ENCODE results near the gene PTPRG. TPM values are rescaled to one million over a fixed set of nuclear protein-coding genes. Genes with fewer than 3 reads are reported as not detected.

Gene PTPRG
- total RNA-seq, 1 donor from 2014 or later, result 39.6 TPM

- H3K4me3 Mint-ChIP-seq (ENCODE audit: unreplicated experiment), result no peak overlapping the region
- H3K79me2 ChIP-seq (ENCODE audit: insufficient read depth, low read length), result peaks cover 2% of the 10 kb centered on the region
Measured at GRCh38 chr3:61811652-61812051, 250.3 kb downstream of the PTPRG start.

GRCh38 chr3:61812085-61812484, 250.7 kb downstream of the PTPRG start:
- Histone ChIP-seq H3K4me2 (ENCODE audit: low read length) (no peak overlapping the region), H3K79me2 (ENCODE audit: insufficient read depth, low read length) (peaks cover 2% of the 10 kb centered on the region), H3K9ac (ENCODE audit: low read length) (no peak overlapping the region), H4K20me1 (ENCODE audit: insufficient read depth, low read length) (peaks cover 20% of the 10 kb centered on the region), H3K4me1 (ENCODE audit: insufficient read depth, low read length) (no peaks in the 10 kb centered on the region), H3K9me3 (ENCODE audit: insufficient read depth, low read depth, low read length) (no peaks in the 10 kb centered on the region), H3K4me3 (ENCODE audit: insufficient read depth, low read depth, low read length) (no peak overlapping the region), H3K27me3 (ENCODE audit: insufficient read depth, low read length) (no peaks in the 10 kb centered on the region), H2AFZ (ENCODE audit: low read depth, low read length) (no peak overlapping the region), H3K36me3 (ENCODE audit: insufficient read depth, low read length) (no peaks in the 10 kb centered on the region), H3K27ac (ENCODE audit: low read depth, low read length) (no peak overlapping the region)
- Mint-ChIP-seq H3K4me3 (ENCODE audit: unreplicated experiment) (no peak overlapping the region), H3K36me3 (ENCODE audit: low read depth, unreplicated experiment) (no peaks in the 10 kb centered on the region), H3K9me3 (ENCODE audit: unreplicated experiment) (no peaks in the 10 kb centered on the region), H3K27ac (ENCODE audit: unreplicated experiment) (no peak overlapping the region), H3K4me1 (ENCODE audit: low read depth, unreplicated experiment) (no peaks in the 10 kb centered on the region), H3K27me3 (ENCODE audit: low read depth, unreplicated experiment) (no peaks in the 10 kb centered on the region)
- DNase-seq (ENCODE audit: low read depth) (no peak), FAIRE-seq (no peak)
- TF ChIP-seq CTCF (IDR thresholded peaks at IDR 0.05; ENCODE audit: insufficient read depth, low read depth, low read length) (no peak), EZH2 (IDR thresholded peaks at IDR 0.05; ENCODE audit: insufficient read depth, low read length) (no peak)

More at GRCh38 chr3:61811652-61812051, 250.3 kb downstream of the PTPRG start:
- no peaks in the 10 kb centered on the region for H3K9me3 ChIP-seq (ENCODE audit: insufficient read depth, low read depth, low read length)
- no peaks in the 10 kb centered on the region for H3K27me3 ChIP-seq (ENCODE audit: insufficient read depth, low read length)
- H4K20me1 ChIP-seq (ENCODE audit: insufficient read depth, low read length), result peaks cover 24% of the 10 kb centered on the region
- H3K27ac ChIP-seq (ENCODE audit: low read depth, low read length), result no peak overlapping the region
- Mint-ChIP-seq H3K27ac (ENCODE audit: unreplicated experiment) (no peak overlapping the region), H3K27me3 (ENCODE audit: low read depth, unreplicated experiment) (no peaks in the 10 kb centered on the region), H3K36me3 (ENCODE audit: low read depth, unreplicated experiment) (no peaks in the 10 kb centered on the region), H3K9me3 (ENCODE audit: unreplicated experiment) (no peaks in the 10 kb centered on the region), H3K4me1 (ENCODE audit: low read depth, unreplicated experiment) (no peaks in the 10 kb centered on the region)
- DNase-seq (ENCODE audit: low read depth), result no peak
- H3K36me3 ChIP-seq (ENCODE audit: insufficient read depth, low read length), result no peaks in the 10 kb centered on the region
- no peak for FAIRE-seq
- H3K4me1 ChIP-seq (ENCODE audit: insufficient read depth, low read length), result no peaks in the 10 kb centered on the region
- H3K9ac ChIP-seq (ENCODE audit: low read length), result no peak overlapping the region
- no peak overlapping the region for H3K4me3 ChIP-seq (ENCODE audit: insufficient read depth, low read depth, low read length)
- H2AFZ ChIP-seq (ENCODE audit: low read depth, low read length), result no peak overlapping the region
- H3K4me2 ChIP-seq (ENCODE audit: low read length), result no peak overlapping the region
- TF ChIP-seq EZH2 (IDR thresholded peaks at IDR 0.05; ENCODE audit: insufficient read depth, low read length), result no peak
- TF ChIP-seq CTCF (IDR thresholded peaks at IDR 0.05; ENCODE audit: insufficient read depth, low read depth, low read length), result no peak

GRCh38 chr3:61812517-61812916, 251.1 kb downstream of the PTPRG start:
- H3K79me2 ChIP-seq (ENCODE audit: insufficient read depth, low read length), result peaks cover 2% of the 10 kb centered on the region
- H3K36me3 Mint-ChIP-seq (ENCODE audit: low read depth, unreplicated experiment), result no peaks in the 10 kb centered on the region

More at GRCh38 chr3:61812517-61812916, 251.1 kb downstream of the PTPRG start:
- Histone ChIP-seq H3K27me3 (ENCODE audit: insufficient read depth, low read length) (no peaks in the 10 kb centered on the region), H3K4me2 (ENCODE audit: low read length) (no peak overlapping the region), H3K4me1 (ENCODE audit: insufficient read depth, low read length) (no peaks in the 10 kb centered on the region), H3K4me3 (ENCODE audit: insufficient read depth, low read depth, low read length) (no peak overlapping the region), H3K36me3 (ENCODE audit: insufficient read depth, low read length) (no peaks in the 10 kb centered on the region), H3K27ac (ENCODE audit: low read depth, low read length) (no peak overlapping the region), H3K9ac (ENCODE audit: low read length) (no peak overlapping the region), H3K9me3 (ENCODE audit: insufficient read depth, low read depth, low read length) (no peaks in the 10 kb centered on the region), H4K20me1 (ENCODE audit: insufficient read depth, low read length) (peaks cover 22% of the 10 kb centered on the region), H2AFZ (ENCODE audit: low read depth, low read length) (no peak overlapping the region)
- Mint-ChIP-seq H3K9me3 (ENCODE audit: unreplicated experiment) (no peaks in the 10 kb centered on the region), H3K27ac (ENCODE audit: unreplicated experiment) (no peak overlapping the region), H3K4me1 (ENCODE audit: low read depth, unreplicated experiment) (no peaks in the 10 kb centered on the region), H3K27me3 (ENCODE audit: low read depth, unreplicated experiment) (no peaks in the 10 kb centered on the region), H3K4me3 (ENCODE audit: unreplicated experiment) (no peak overlapping the region)
- FAIRE-seq, result no peak
- DNase-seq (ENCODE audit: low read depth), result no peak
- no peak for TF ChIP-seq EZH2 (IDR thresholded peaks at IDR 0.05; ENCODE audit: insufficient read depth, low read length)
- no peak for TF ChIP-seq CTCF (IDR thresholded peaks at IDR 0.05; ENCODE audit: insufficient read depth, low read depth, low read length)
